ENCODE measurements around the gene PARP15. TPM values are rescaled to one million over a fixed set of nuclear protein-coding genes. Genes with fewer than 3 reads are reported as not detected.

Gene PARP15
- polyA plus RNA-seq, 1 donor (not counting 4 experiments of a cell fraction or from before 2014, with no cell fraction given), result 0.25 TPM

GRCh38 chr3:122603056-122603455 lies 25.6 kb downstream of the PARP15 start:
- Histone ChIP-seq H3K9ac (ENCODE audit: control insufficient read depth, extremely low read depth, insufficient read depth, low read length) (no peak overlapping the region), H3K27me3 (ENCODE audit: control insufficient read depth, extremely low read depth, insufficient read depth, low read length) (no peaks in the 10 kb centered on the region), H3K9me3 (ENCODE audit: control insufficient read depth, low read depth, low read length) (no peaks in the 10 kb centered on the region), H3K36me3 (ENCODE audit: control insufficient read depth in 2 of 2, extremely low read depth in 1 of 2, insufficient read depth in 2 of 2, low read length in 2 of 2) (no peaks in the 10 kb centered on the region), H3K9me1 (ENCODE audit: control insufficient read depth, extremely low read depth, insufficient read depth, low read length) (no peaks in the 10 kb centered on the region), H3K27ac (ENCODE audit: control insufficient read depth, insufficient read depth, low read length) (no peak overlapping the region), H3K79me2 (ENCODE audit: control insufficient read depth, insufficient read depth, low read length) (no peaks in the 10 kb centered on the region), H3K4me1 (ENCODE audit: control insufficient read depth, extremely low read depth, insufficient read depth, low read length) (no peaks in the 10 kb centered on the region), H2AFZ (ENCODE audit: control insufficient read depth, low read length) (no peak overlapping the region), H3K4me2 (ENCODE audit: control insufficient read depth, extremely low read depth, insufficient read depth, low read depth, low read length) (no peak overlapping the region), H4K20me1 (ENCODE audit: control insufficient read depth, extremely low read depth, insufficient read depth, low read length) (no peaks in the 10 kb centered on the region), H3K4me3 (ENCODE audit: control insufficient read depth in 2 of 3, extremely low read depth in 1 of 3, insufficient read depth in 2 of 3, low read depth in 1 of 3, low read length in 3 of 3) (no peak overlapping the region)
- no peak for TF ChIP-seq CTCF (optimal IDR thresholded peaks at IDR 0.05 in 1 of 3, IDR thresholded peaks at IDR 0.05 in 1 of 3, conservative IDR thresholded peaks at IDR 0.05 in 1 of 3; ENCODE audit: extremely low read depth in 1 of 3, insufficient read depth in 2 of 3, low read length in 3 of 3)
- TF ChIP-seq EZH2 (IDR thresholded peaks at IDR 0.05; ENCODE audit: low read length), result no peak
- no peak for FAIRE-seq
- DNase-seq (ENCODE audit: low read depth, low spot score), result no peak
- dilution Hi-C loops (cut with MboI; ENCODE audit: extremely low pct_ligation_motif_present, low sequenced_read_pairs), result no loop called here

GRCh38 chr3:122606330-122606729 lies 28.9 kb downstream of the PARP15 start:
- no peak for DNase-seq (ENCODE audit: low read depth, low spot score)
- Histone ChIP-seq H3K4me2 (ENCODE audit: control insufficient read depth, extremely low read depth, insufficient read depth, low read depth, low read length) (no peak overlapping the region), H3K9me1 (ENCODE audit: control insufficient read depth, extremely low read depth, insufficient read depth, low read length) (no peaks in the 10 kb centered on the region), H3K9ac (ENCODE audit: control insufficient read depth, extremely low read depth, insufficient read depth, low read length) (no peak overlapping the region), H3K4me1 (ENCODE audit: control insufficient read depth, extremely low read depth, insufficient read depth, low read length) (peaks cover 6% of the 10 kb centered on the region), H2AFZ (ENCODE audit: control insufficient read depth, low read length) (no peak overlapping the region), H3K27me3 (ENCODE audit: control insufficient read depth, extremely low read depth, insufficient read depth, low read length) (no peaks in the 10 kb centered on the region), H3K9me3 (ENCODE audit: control insufficient read depth, low read depth, low read length) (peaks cover 8% of the 10 kb centered on the region), H4K20me1 (ENCODE audit: control insufficient read depth, extremely low read depth, insufficient read depth, low read length) (no peaks in the 10 kb centered on the region), H3K36me3 (ENCODE audit: control insufficient read depth in 2 of 2, extremely low read depth in 1 of 2, insufficient read depth in 2 of 2, low read length in 2 of 2) (no peaks in the 10 kb centered on the region), H3K4me3 (ENCODE audit: control insufficient read depth in 2 of 3, extremely low read depth in 1 of 3, insufficient read depth in 2 of 3, low read depth in 1 of 3, low read length in 3 of 3) (no peak overlapping the region), H3K79me2 (ENCODE audit: control insufficient read depth, insufficient read depth, low read length) (no peaks in the 10 kb centered on the region), H3K27ac (ENCODE audit: control insufficient read depth, insufficient read depth, low read length) (no peak overlapping the region)
- no peak for TF ChIP-seq EZH2 (IDR thresholded peaks at IDR 0.05; ENCODE audit: low read length)
- TF ChIP-seq CTCF (optimal IDR thresholded peaks at IDR 0.05 in 1 of 3, IDR thresholded peaks at IDR 0.05 in 1 of 3, conservative IDR thresholded peaks at IDR 0.05 in 1 of 3; ENCODE audit: extremely low read depth in 1 of 3, insufficient read depth in 2 of 3, low read length in 3 of 3), result no peak
- no peak for FAIRE-seq
- dilution Hi-C loops (cut with MboI; ENCODE audit: extremely low pct_ligation_motif_present, low sequenced_read_pairs), result no loop called here

Data from keratinocyte (primary cell).